ENCODE data around the gene PXMP4.
A peak's percentile ranks its signal among the peaks of the same experiment; 100 is the strongest.

Gene PXMP4

GRCh38 chr20:33731693-33732165 lies 11.6 kb upstream of the PXMP4 start, which contains the start of gene ZNF341:
TSS of gene ZNF341 (plus strand) at chr20:33731996. CDS start at chr20:33732022, 26 bp downstream.
- DNase-seq: peak; percentile 95

GRCh38 chr20:33730946-33731692 lies 11.0 kb upstream of the PXMP4 start:
- no peak for DNase-seq

GRCh38 chr20:33729101-33729500 lies 9.0 kb upstream of the PXMP4 start:
- DNase-seq: no peak

DNA sequence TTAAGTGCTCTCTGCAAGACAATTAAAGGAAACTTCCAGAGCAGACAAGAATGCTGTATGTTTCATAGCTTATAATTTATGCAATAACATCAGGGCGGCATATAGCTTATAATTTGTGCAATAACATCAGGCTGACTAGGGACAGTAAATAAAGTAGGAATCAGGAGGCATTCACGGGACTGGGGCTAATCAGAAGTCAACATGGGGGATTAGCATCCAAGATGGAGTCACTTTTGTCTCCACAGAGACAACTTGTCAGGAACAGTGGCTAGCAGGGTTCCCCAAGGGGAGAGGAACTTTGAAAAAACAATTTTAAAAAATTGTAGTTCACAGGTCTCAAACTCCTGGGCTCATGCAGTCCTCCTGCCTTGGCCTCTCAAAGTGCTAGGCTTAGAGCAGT lies 8.4 kb upstream of the PXMP4 start:
- no peak for DNase-seq

- DNase-seq: no peak
Observed at GRCh38 chr20:33727806-33728205, 7.7 kb upstream of the PXMP4 start.

DNA sequence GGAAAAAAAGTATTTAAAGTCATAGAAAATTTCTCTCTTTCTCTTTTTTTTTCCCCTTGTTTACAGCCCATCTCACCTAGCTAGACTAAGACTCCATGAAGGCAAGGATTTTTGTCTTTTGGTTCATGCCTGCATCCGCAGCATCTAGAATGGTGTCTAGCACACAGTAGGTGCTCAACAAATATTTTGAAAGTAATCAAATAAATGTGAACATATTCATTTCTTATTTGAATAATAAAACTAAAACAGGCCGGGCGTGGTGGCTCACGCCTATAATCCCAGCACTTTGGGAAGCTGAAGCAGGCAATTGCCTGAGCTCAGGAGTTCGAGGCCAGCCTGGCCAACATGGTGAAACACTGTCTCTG lies 7.0 kb upstream of the PXMP4 start:
- no peak for DNase-seq

GRCh38 chr20:33725607-33726264 lies 5.6 kb upstream of the PXMP4 start:
- no peak for DNase-seq

- no peak for DNase-seq
Observed at GRCh38 chr20:33724439-33725094, 4.5 kb upstream of the PXMP4 start.

GRCh38 chr20:33721391-33722140 lies 1.5 kb upstream of the PXMP4 start:
- DNase-seq: no peak

DNA sequence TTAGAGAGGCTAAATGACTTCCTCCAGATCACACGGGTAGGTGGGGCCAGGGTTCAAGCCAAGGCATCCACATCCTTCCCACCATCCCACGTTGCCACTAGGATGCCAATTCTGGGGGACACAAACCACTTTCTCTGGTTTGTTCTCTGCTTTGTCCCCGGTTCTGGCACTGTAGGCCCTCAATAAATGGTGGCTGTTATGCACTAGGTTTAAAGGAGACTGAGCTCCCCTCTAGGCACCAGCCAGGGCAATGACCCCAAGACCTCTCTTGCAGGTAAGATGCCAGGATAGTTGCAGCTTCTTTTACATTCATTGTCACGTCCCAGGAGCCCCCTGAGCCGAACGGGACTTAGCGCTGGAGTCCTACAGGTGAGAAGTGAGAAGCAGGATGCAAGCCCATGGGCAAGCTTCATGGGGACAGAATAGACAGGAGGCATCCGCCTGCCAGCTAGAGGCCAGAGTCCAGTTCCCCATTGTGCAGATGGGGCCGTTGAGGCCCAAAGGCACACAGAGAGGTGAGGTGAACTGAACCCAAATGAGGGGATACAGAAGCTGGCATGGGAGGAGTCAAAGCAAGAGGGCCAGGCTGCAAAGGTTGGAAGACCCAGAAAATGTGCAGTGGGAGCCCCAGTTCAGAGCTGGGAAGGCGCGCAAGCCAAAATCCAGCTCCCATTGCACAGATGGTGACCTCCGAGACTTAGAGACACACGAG lies 677 bp downstream of the PXMP4 start:
- DNase-seq: no peak

DNA sequence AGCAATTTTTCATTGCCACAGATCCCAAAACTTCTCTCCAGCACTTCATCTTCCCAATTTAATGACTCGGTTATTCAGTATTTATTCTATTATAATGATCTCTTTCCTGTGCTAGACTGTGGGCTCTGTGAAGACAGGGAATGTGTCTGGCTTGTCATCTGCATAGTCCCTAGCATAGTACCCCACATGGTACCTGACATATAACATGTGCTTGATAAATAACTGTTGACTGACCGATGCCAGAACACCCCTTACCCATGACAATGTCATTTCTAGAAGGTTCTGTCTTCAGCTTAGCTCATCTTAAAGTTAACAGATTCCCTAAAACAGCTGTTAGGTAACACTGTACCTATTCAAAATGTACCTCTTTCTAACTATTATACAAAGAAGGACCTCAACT lies 3.6 kb downstream of the PXMP4 start:
- no peak for DNase-seq

GRCh38 chr20:33713865-33714367 lies 6.2 kb downstream of the PXMP4 start:
- DNase-seq: no peak

DNA sequence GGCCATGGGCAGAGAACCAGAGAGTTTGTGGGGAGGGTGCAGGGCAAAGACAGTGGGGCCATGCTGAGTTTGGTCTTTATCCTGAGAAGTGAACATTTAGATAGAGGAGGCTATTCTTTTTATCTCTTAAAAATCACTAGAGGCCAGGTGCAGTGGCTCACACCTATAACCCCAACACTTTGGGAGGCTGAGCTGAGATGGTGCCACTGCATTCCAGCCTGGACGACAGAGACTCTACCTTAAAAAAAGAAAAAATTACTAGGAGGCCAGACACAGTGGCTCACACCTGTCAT lies 8.7 kb downstream of the PXMP4 start:
- DNase-seq: no peak

GRCh38 chr20:33710681-33711445 lies 9.2 kb downstream of the PXMP4 start:
- no peak for DNase-seq

DNA sequence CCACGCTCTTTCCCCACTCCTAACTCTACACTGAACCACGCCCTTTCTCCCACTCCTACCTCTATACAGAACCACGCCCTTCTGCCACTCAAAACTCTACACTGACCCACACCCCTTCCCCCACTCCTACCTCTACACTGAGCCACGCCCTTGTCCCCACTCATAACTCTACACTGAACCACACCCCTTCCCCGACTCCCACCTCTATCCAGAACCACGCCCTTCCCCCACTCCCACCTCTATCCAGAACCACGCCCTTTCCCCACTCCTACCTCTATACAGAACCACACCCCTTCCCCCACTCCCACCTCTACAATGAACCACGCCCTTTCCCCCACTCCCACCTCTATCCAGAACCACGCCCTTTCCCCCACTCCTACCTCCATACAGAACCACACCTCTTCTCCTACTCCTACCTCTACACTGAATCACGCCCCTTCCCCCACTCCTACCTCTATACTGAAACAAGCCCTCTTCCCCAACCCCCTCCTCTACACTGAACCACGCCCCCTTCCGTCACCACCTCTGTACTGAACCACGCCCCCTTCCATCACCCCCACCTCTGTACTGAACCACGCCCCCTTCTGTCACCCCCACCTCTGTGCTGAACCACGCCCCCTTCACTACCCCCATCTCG lies 10.1 kb downstream of the PXMP4 start:
- no peak for DNase-seq

DNA sequence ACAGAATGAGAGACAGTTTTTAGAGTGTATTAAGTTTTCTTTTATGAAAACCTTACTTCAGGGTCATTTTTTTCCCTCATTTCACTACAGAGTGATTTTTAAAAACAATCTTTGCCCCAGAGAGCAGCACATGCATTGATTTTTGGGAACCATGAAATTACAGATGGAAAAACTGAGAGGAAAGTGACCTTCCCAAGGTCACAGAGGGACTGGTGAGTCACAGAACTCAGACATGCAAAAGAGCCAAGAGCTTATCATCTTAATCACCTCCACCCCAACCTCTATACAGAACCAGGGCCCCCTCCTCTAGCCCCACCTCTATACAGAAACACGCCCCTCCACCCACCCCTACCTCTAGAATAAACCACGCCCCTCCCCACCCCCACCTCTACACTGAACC lies 10.7 kb downstream of the PXMP4 start:
- no peak for DNase-seq

DNA sequence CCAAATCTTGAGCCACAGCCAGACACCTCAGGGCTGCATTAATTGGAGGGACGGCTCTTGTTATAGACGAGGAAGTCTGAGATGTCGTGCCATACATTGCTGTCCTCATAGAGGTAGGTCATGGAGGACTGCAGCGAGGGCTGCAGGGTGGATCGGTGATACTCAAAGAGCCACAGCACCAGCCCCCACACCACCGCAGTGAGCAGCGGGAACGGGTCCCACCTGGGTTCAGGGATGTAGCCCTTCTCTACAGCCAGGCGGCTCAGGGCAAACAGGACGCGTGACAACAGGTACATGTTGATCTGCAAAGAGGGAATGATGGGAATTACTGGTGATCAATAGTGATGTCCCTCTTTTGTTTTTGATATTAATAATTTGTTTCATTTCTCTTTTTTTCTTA lies 12.4 kb downstream of the PXMP4 start:
- no peak for DNase-seq

- DNase-seq: no peak
Observed at GRCh38 chr20:33704197-33704924, 15.7 kb downstream of the PXMP4 start.

GRCh38 chr20:33703498-33704137 lies 16.5 kb downstream of the PXMP4 start:
- no peak for DNase-seq

DNA sequence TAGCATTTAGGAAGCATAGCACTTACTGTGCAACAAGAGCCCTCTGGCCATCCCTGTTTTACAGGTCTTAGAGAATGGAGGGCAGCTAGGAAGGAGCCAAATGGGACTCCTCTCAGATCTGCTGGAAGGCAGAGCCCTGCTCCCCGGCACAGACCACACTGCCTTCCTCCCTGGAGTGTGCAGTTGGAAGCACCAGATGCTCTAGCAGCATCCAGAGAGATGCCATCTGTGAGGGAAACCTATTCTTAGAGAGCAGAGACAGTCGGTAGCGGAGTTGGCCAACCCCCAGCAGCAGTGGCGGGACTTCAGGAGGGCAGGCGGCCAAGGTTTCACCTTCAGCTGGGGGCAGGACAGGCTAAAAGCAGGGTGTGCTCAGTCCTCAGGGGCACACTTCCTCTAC lies 17.2 kb downstream of the PXMP4 start:
- DNase-seq: peak; percentile 50

Measured in NCI-H1105 (cell line).